T-cell (primary cell): ENCODE measurements around the gene AMZ1. TPM values are rescaled to one million over a fixed set of nuclear protein-coding genes. Genes with fewer than 3 reads are reported as not detected.
A peak's percentile ranks its signal among the peaks of the same experiment; 100 is the strongest.
"Not testable (repeated sequence)": the region's sequence is repeated elsewhere in the genome, so short reads cannot be mapped to it uniquely, and the experiment has no call there.

Source experiments
- ATAC-seq, 4 experiments: fragments of 200-7000 bp in 3 of 4; fragments of 150-1000 bp in 1 of 4; cut with Tn5 transposase; replicated peaks in 1 of 4; 1 replicate in 3 of 4; 2 replicates in 1 of 4; pipeline ENCODE4 v1.10.0; 2021; ENCODE audit warnings: moderate library complexity in 3 of 4, mild to moderate bottlenecking in 2 of 4, moderate number of reproducible peaks in 1 of 4
- CTCF ChIA-PET, 2 donors: fragments of 300-600 bp; sonication (Branson Sonifier 250); formaldehyde crosslinking; loops; one replicate each; lab custom pipeline; 2022; ENCODE audit warnings: antibody characterized with exemption in 2 of 2; lab: Charles Lee
- POLR2A ChIA-PET, 2 donors: fragments of 300-600 bp; sonication (Branson Sonifier 250); formaldehyde crosslinking; loops; one replicate each; lab custom pipeline; 2022; ENCODE audit warnings: antibody characterized with exemption in 2 of 2; lab: Charles Lee
- DNase-seq, 35 experiments: peaks; one replicate each; pipeline versions ENCODE4 v3.0.0 to v3.0.0-alpha.2; 2013 to 2023
- H3K27ac ChIP-seq: one replicate; pipeline ENCODE4 v1.5.1; 2013; ENCODE audit warnings: low read length
- H3K27me3 ChIP-seq, 2 experiments: replicated peaks in 1 of 2; 1 replicate in 1 of 2; 2 replicates in 1 of 2; pipeline versions ENCODE4 v1.6.1 to v1.7.0; 2013; ENCODE audit warnings: low read length in 1 of 2, mixed read lengths in 1 of 2; ENCODE audit not compliant: control insufficient read depth in 2 of 2, insufficient read depth in 2 of 2; ENCODE audit errors: extremely low read depth in 1 of 2
- H3K36me3 ChIP-seq, 2 donors: 1 replicate in 1 of 2; 2 replicates in 1 of 2; pipeline versions ENCODE4 v1.6.1 to v1.7.0; 2013; ENCODE audit warnings: low read length in 1 of 2; ENCODE audit not compliant: control insufficient read depth in 2 of 2, insufficient read depth in 1 of 2; ENCODE audit errors: extremely low read depth in 1 of 2
- H3K4me1 ChIP-seq, 2 experiments: 1 replicate in 1 of 2; 2 replicates in 1 of 2; pipeline versions ENCODE4 v1.6.1 to v1.7.0; 2013; ENCODE audit warnings: low read length in 2 of 2, mixed read lengths in 1 of 2; ENCODE audit not compliant: insufficient read depth in 2 of 2, control insufficient read depth in 1 of 2; ENCODE audit errors: extremely low read depth in 1 of 2
- H3K4me3 ChIP-seq, 2 donors: 1 replicate in 1 of 2; 2 replicates in 1 of 2; pipeline versions ENCODE4 v1.5.1 to v1.7.0; 2013; ENCODE audit warnings: mild to moderate bottlenecking in 2 of 2, low read length in 1 of 2, moderate library complexity in 1 of 2; ENCODE audit not compliant: control insufficient read depth in 1 of 2; ENCODE audit errors: extremely low read depth in 1 of 2
- H3K9me3 ChIP-seq: 2 replicates; pipeline ENCODE4 v1.7.0; 2013
- H3K27ac Mint-ChIP-seq, 2 donors: one replicate each; pipeline ENCODE4 v1.8.0; 2020 to 2021; ENCODE audit warnings: mild to moderate bottlenecking in 2 of 2, mixed read lengths in 2 of 2
- H3K27me3 Mint-ChIP-seq, 2 donors: one replicate each; pipeline ENCODE4 v1.8.0; 2021 to 2022; ENCODE audit warnings: mixed read lengths in 2 of 2
- H3K36me3 Mint-ChIP-seq: one replicate; pipeline ENCODE4 v1.8.0; 2021; ENCODE audit warnings: mixed read lengths
- H3K4me1 Mint-ChIP-seq, 3 donors: one replicate each; pipeline ENCODE4 v1.8.0; 2020 to 2022; ENCODE audit warnings: mixed read lengths in 3 of 3, mild to moderate bottlenecking in 1 of 3
- H3K4me3 Mint-ChIP-seq, 3 donors: one replicate each; pipeline ENCODE4 v1.8.0; 2020 to 2022; ENCODE audit warnings: mild to moderate bottlenecking in 3 of 3, mixed read lengths in 3 of 3, moderate library complexity in 3 of 3
- H3K9me3 Mint-ChIP-seq, 3 donors: one replicate each; pipeline ENCODE4 v1.8.0; 2020 to 2022; ENCODE audit warnings: mixed read lengths in 3 of 3
- WGBS: methylation state at CpG from one replicate; pipeline ENCODE4 v1.1.5; 2013; ENCODE audit warnings: missing lambda C conversion rate; ENCODE audit not compliant: insufficient coverage; 5-methylcytosine and 5-hydroxymethylcytosine counted together
- total RNA-seq, 35 experiments: library from RNA in 6 of 35; stranded (reverse) in 6 of 35; fragments of 120-200 nt in 1 of 35; gene quantifications; one replicate each; pipeline versions ENCODE4 v1.2.1 to v1.2.4 and lab custom pipeline; 2013 to 2026

Gene AMZ1
- total RNA-seq, 5 donors from 2014 or later (not counting 1 experiment from before 2014, with no cell fraction given): 0.09 to 0.79 (median 0.30) TPM

- H3K27ac ChIP-seq, H3K4me3 ChIP-seq, POLR2A ChIA-PET, H3K4me3 Mint-ChIP-seq, H3K9me3 ChIP-seq, CTCF ChIA-PET, H3K36me3 Mint-ChIP-seq, DNase-seq, H3K4me1 Mint-ChIP-seq, H3K27ac Mint-ChIP-seq, H3K4me1 ChIP-seq, H3K36me3 ChIP-seq, H3K9me3 Mint-ChIP-seq, H3K27me3 Mint-ChIP-seq: not testable (repeated sequence)
- ATAC-seq: peak in 2 of 4 experiments; percentile 39 to 41
- WGBS: 88% methylated on average over 44 of the region's 64 CpGs
- peaks cover 0 to 31% of the 10 kb centered on the region in 2 experiments for H3K27me3 ChIP-seq
Measured at GRCh38 chr7:2679135-2680127, 8.6 kb upstream of the AMZ1 start.

DNA sequence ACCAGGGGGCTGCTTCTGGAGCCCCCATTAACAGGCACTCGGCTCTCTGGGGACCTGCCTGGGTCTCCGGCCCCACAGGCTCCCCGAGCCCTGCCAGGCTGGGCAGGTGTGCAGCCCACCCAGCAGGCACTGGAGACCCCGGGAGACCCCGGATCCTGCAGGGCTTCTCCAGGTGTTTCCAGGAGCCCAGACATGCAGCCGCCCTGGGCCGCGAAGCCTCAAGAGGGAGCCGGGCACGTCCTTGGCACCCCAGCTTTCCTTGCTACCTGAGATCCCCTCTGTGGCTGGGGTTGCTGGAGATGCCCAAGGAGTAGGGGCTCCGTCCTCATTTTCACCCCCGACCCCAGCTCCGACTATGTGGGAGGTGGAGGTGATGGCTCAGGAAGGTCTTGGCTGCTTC is 7.7 kb upstream of the AMZ1 start:
- POLR2A ChIA-PET: no interaction called here
- no peak overlapping the region for H3K4me3 Mint-ChIP-seq
- ATAC-seq (no peak), DNase-seq (no peak)
- no peak overlapping the region for H3K4me3 ChIP-seq
- H3K27me3 Mint-ChIP-seq: peaks cover 4 to 9% of the 10 kb centered on the region in 2 donors
- CTCF ChIA-PET: no interaction called here
- H3K27me3 ChIP-seq: peaks cover 0 to 38% of the 10 kb centered on the region in 2 experiments
- H3K27ac ChIP-seq: no peak overlapping the region
- H3K36me3 ChIP-seq: no peaks in the 10 kb centered on the region
- no peaks in the 10 kb centered on the region for H3K9me3 Mint-ChIP-seq
- H3K27ac Mint-ChIP-seq: no peak overlapping the region
- WGBS: 88% methylated on average over 10 of the region's 13 CpGs
- H3K4me1 Mint-ChIP-seq: no peaks in the 10 kb centered on the region
- H3K36me3 Mint-ChIP-seq: no peaks in the 10 kb centered on the region
- no peaks in the 10 kb centered on the region for H3K9me3 ChIP-seq
- H3K4me1 ChIP-seq: no peaks in the 10 kb centered on the region

- WGBS: 59% methylated on average over 17 of the region's 27 CpGs
- no peak overlapping the region for H3K4me3 ChIP-seq
- Mint-ChIP-seq H3K9me3 (no peaks in the 10 kb centered on the region), H3K27me3 (peaks cover 7 to 10% of the 10 kb centered on the region in 2 donors), H3K27ac (no peak overlapping the region), H3K36me3 (no peaks in the 10 kb centered on the region), H3K4me1 (no peaks in the 10 kb centered on the region), H3K4me3 (no peak overlapping the region)
- CTCF ChIA-PET: interaction anchor here (0.6 to 1.5 kb wide), 2 partner anchors 18 to 1106 kb away, joined by 3 to 5 read pairs; no protein-coding TSS in a partner anchor
- H3K27me3 ChIP-seq: peaks cover 0 to 39% of the 10 kb centered on the region in 2 experiments
- ATAC-seq (peak in 2 of 4 experiments; percentile 40 to 45), DNase-seq (peak in 25 of 35 experiments; percentile 10 to 66 (median 40))
- no peaks in the 10 kb centered on the region for H3K36me3 ChIP-seq
- H3K27ac ChIP-seq: no peak overlapping the region
- no peaks in the 10 kb centered on the region for H3K9me3 ChIP-seq
- H3K4me1 ChIP-seq: no peaks in the 10 kb centered on the region
- POLR2A ChIA-PET: no interaction called here
Measured at GRCh38 chr7:2680792-2681490, 7.1 kb upstream of the AMZ1 start.

- Mint-ChIP-seq H3K9me3 (no peaks in the 10 kb centered on the region), H3K27me3 (peaks cover 12 to 20% of the 10 kb centered on the region in 2 donors), H3K4me3 (no peak overlapping the region), H3K4me1 (no peaks in the 10 kb centered on the region), H3K36me3 (no peaks in the 10 kb centered on the region), H3K27ac (no peak overlapping the region)
- POLR2A ChIA-PET: interaction anchor here in 1 of 2 donors (0.6 kb wide), 2 partner anchors 199 to 224 kb away, joined by 3 to 6 read pairs; no protein-coding TSS in a partner anchor
- CTCF ChIA-PET: interaction anchor here (0.5 to 1.5 kb wide), 4 partner anchors 13 to 83 kb away, joined by 3 to 14 read pairs (median 4); no protein-coding TSS in a partner anchor
- Histone ChIP-seq H3K4me3 (no peak overlapping the region), H3K36me3 (no peaks in the 10 kb centered on the region), H3K9me3 (no peaks in the 10 kb centered on the region), H3K27me3 (peaks cover 0 to 51% of the 10 kb centered on the region in 2 experiments), H3K4me1 (no peaks in the 10 kb centered on the region), H3K27ac (no peak overlapping the region)
- DNase-seq: no peak
- no peak for ATAC-seq
- WGBS: 81% methylated on average over 20 of the region's 27 CpGs
Measured at GRCh38 chr7:2681929-2682799, 5.8 kb upstream of the AMZ1 start.

DNA sequence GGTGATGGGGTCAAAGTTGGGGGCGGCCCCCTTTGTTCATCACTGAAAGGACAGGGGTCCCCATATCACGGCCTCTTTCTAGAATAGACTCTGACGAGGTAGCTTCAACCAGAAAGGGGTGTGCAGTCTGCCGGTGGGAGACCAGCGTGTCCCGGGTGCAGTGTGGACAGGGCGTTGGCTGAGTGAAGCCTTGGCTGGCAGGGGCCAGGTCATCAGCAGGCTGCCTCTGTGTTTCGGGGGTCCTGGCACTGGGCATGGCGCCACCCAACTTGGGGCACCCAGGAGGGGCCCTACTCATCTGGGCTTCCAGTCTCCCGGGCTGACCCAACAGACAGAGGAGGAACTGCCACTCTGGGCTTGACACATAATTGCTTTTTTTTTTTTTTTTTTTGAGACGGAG is 3.5 kb upstream of the AMZ1 start:
- no peak overlapping the region for H3K27ac ChIP-seq
- peaks cover 0 to 19% of the 10 kb centered on the region in 2 experiments for H3K4me1 ChIP-seq
- Mint-ChIP-seq H3K4me3 (no peak overlapping the region), H3K9me3 (no peaks in the 10 kb centered on the region), H3K4me1 (peaks cover 5 to 8% (median 8%) of the 10 kb centered on the region in 3 donors), H3K27me3 (peaks cover 23 to 36% of the 10 kb centered on the region in 2 donors), H3K36me3 (no peaks in the 10 kb centered on the region), H3K27ac (no peak overlapping the region)
- no peak overlapping the region for H3K4me3 ChIP-seq
- ATAC-seq (no peak), DNase-seq (no peak)
- no peaks in the 10 kb centered on the region for H3K36me3 ChIP-seq
- peaks cover 0 to 71% of the 10 kb centered on the region in 2 experiments for H3K27me3 ChIP-seq
- ChIA-PET CTCF (interaction anchor here in 1 of 2 donors (0.6 kb wide), 1 partner anchor 28 kb away, joined by 3 read pairs; no protein-coding TSS in a partner anchor), POLR2A (no interaction called here)
- no peaks in the 10 kb centered on the region for H3K9me3 ChIP-seq
- 93% methylated on average over 9 of the region's 11 CpGs for WGBS
